Stimulated activated CD4-positive, alpha-beta T cell treated with anti-CD3 and anti-CD28 coated beads, Interleukin-1b, Interleukin-23, amount 100 ng/mL, for 1 hour (primary cell): ENCODE measurements around the gene ZBTB16.

Experiments used
- DNase-seq, 2 donors: peaks; one replicate each; pipeline ENCODE4 v3.0.0-alpha.2; 2020; ENCODE audit warnings: low read depth in 2 of 2

Gene ZBTB16

GRCh38 chr11:114083391-114084252 lies 24.1 kb downstream of the ZBTB16 start:
- DNase-seq = no peak

GRCh38 chr11:114084414-114084813 lies 24.9 kb downstream of the ZBTB16 start:
- no peak for DNase-seq

GRCh38 chr11:114085965-114086793 lies 26.7 kb downstream of the ZBTB16 start:
- DNase-seq = no peak

- DNase-seq = no peak
Measured at GRCh38 chr11:114087025-114087424, 27.5 kb downstream of the ZBTB16 start.

- no peak for DNase-seq
Measured at GRCh38 chr11:114088216-114088615, 28.7 kb downstream of the ZBTB16 start.

- DNase-seq = no peak
Measured at GRCh38 chr11:114088836-114089235, 29.3 kb downstream of the ZBTB16 start.

GRCh38 chr11:114089748-114090147 lies 30.2 kb downstream of the ZBTB16 start:
- DNase-seq = no peak

GRCh38 chr11:114090225-114090910 lies 30.9 kb downstream of the ZBTB16 start:
- no peak for DNase-seq

- DNase-seq = no peak
Measured at GRCh38 chr11:114090976-114091375, 31.5 kb downstream of the ZBTB16 start.

GRCh38 chr11:114091516-114092397 lies 32.2 kb downstream of the ZBTB16 start:
- DNase-seq = no peak

GRCh38 chr11:114092478-114092877 lies 33.0 kb downstream of the ZBTB16 start:
- no peak for DNase-seq

GRCh38 chr11:114092953-114093352 lies 33.4 kb downstream of the ZBTB16 start:
- no peak for DNase-seq

- DNase-seq = no peak
Measured at GRCh38 chr11:114094516-114094915, 35.0 kb downstream of the ZBTB16 start.

- DNase-seq = no peak
Measured at GRCh38 chr11:114095899-114096298, 36.4 kb downstream of the ZBTB16 start.

- no peak for DNase-seq
Measured at GRCh38 chr11:114097832-114098231, 38.3 kb downstream of the ZBTB16 start.

- DNase-seq = no peak
Measured at GRCh38 chr11:114098927-114099326, 39.4 kb downstream of the ZBTB16 start.

- no peak for DNase-seq
Measured at GRCh38 chr11:114099392-114100178, 40.1 kb downstream of the ZBTB16 start.

GRCh38 chr11:114102993-114103896 lies 43.7 kb downstream of the ZBTB16 start:
- no peak for DNase-seq

GRCh38 chr11:114105611-114106010 lies 46.1 kb downstream of the ZBTB16 start:
- no peak for DNase-seq
